Transverse colon (tissue), 3 donors: ENCODE results near the gene REL.

ENCODE experiments used
- CTCF ChIP-seq, 5 experiments: fragments of 200-600 bp in 3 of 5; fragments of 450-650 bp in 2 of 5; sonication (generic) in 3 of 5; IDR thresholded peaks; 1 replicate in 2 of 5; 2 replicates in 3 of 5; pipeline ENCODE4 v1.5.1; 2016 to 2017; ENCODE audit warnings: antibody characterized with exemption in 5 of 5, inconsistent platforms in 3 of 5, mild to moderate bottlenecking in 2 of 5, moderate library complexity in 1 of 5
- EP300 ChIP-seq: sonication (generic); formaldehyde crosslinking; IDR thresholded peaks from one replicate; pipeline ENCODE4 v1.6.1; 2017; ENCODE audit warnings: antibody characterized with exemption, low read depth
- POLR2A ChIP-seq: fragments of 450-650 bp; IDR thresholded peaks from one replicate; pipeline ENCODE4 v1.6.1; 2016; ENCODE audit warnings: antibody characterized with exemption, mild to moderate bottlenecking, moderate library complexity

GRCh38 chr2:60873381-60873780 is 8.0 kb upstream of the REL start:
- TF ChIP-seq POLR2A = no peak
- TF ChIP-seq CTCF (IDR thresholded peaks at IDR 0.05) = no peak
- TF ChIP-seq EP300 = no peak
